DLD1 (cell line): ENCODE results near the gene NOC4L.
"Not testable (repeated sequence)": the region's sequence is repeated elsewhere in the genome, so short reads cannot be mapped to it uniquely, and the experiment has no call there.

Experiments
- in situ Hi-C: cut with HindIII; loops from 2 replicates; pipeline ENCODE4 v1.10.0; 2017; ENCODE audit warnings: low sequenced_read_pairs

Gene NOC4L

GRCh38 chr12:132123970-132124765 lies 20.1 kb upstream of the NOC4L start:
- in situ Hi-C loops = no loop called here

DNA sequence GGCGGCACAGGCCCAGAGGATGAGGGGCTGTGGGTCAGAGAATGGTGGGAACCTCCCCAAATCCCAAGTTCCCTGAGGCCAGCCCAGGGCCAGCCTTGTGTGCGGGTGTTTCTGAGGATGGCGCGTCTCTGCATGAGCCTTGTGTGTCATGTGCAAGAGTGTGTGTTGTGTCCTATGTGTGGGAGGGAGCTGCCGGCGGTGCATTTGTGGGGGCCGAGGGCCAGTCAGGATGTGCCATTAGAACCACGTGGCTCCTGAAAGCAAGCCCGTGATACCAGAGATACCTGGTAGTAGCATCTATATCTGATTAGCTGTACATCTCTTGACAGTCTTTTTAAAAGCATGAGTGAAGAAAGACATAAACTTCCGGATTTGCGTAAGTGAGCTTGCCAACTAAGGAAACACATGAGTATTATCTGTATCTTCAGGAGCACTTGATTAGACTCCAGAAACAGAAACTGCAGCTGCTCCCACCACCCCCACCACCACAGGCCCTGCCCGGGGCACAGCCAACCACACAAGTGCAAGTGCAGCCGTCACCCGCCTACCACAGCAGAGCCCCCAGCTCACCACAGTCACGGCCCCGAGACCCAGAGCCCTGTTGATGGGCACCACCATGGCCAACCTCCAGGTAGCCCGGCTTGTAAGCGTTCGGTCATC lies 19.4 kb upstream of the NOC4L start:
- in situ Hi-C loops = no loop called here

GRCh38 chr12:132125736-132126135 lies 18.5 kb upstream of the NOC4L start:
- in situ Hi-C loops = no loop called here

DNA sequence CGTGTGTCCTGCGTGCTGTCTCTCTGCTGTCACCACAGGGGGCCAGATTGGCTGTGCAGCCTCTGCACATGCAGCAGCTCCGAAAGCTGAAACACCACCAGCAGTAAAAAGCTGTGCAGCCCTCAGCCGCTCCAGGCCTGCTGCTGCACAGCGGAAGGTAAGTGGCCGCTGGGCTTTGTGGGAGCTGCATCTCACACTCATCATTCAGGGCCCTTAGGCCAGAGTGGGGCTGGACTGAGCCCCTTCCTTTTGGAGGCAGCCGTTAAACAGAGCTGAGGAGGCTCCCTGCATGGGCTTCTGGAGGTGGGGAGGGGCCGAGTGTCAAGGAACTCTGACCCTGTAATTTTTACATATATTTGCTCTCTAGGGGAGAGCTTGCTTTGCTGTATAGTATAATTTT lies 17.2 kb upstream of the NOC4L start:
- in situ Hi-C loops = no loop called here

GRCh38 chr12:132129007-132129406 lies 15.2 kb upstream of the NOC4L start:
- in situ Hi-C loops = no loop called here

- in situ Hi-C loops = no loop called here
Observed at GRCh38 chr12:132130690-132131089, 13.6 kb upstream of the NOC4L start.

GRCh38 chr12:132131229-132131628 lies 13.0 kb upstream of the NOC4L start:
- in situ Hi-C loops = no loop called here

- in situ Hi-C loops = no loop called here
Observed at GRCh38 chr12:132131952-132132351, 12.3 kb upstream of the NOC4L start.

DNA sequence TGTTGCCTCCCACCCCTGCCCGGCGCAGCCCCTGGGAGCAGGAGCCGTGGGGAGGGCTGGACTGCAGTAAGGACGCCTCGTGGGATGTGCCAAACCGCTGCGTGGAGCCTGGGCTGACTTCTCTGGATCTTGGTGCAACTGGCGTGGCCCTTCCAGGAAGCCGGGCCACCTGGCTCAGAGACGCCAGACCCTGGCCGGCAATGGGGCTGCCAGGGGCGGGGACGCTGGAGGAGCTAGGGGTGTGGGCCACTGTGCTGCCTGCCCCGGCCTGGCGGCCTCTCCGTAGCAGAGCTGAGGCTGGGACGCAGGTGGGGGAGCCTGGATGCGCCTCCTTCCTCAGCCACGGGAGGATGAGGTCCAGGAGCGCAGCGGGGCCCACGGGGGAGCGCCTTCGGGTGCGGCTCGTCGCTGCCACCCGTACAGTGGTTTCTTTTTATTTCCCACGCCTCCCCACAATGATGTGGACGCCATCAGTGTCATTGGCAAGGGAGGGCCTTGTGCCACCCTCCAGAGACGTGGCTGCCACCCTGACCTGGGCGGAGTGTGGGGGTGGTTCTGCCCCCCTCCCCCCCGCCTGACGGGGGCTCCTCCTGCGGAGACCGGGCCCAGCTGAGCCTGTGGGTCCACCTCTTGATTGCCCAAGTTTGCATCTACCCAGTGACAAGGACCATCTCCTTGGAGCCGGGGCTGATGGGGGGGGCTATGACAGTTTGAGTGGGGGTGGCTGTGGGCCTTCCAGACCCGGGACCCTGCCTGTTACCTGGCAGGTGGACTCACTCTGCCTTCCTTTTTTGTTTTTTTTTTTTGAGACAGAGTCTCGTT lies 11.4 kb upstream of the NOC4L start:
- in situ Hi-C loops = no loop called here

- in situ Hi-C loops = no loop called here
Observed at GRCh38 chr12:132133952-132134652, 10.2 kb upstream of the NOC4L start.

- in situ Hi-C loops = not testable (repeated sequence)
Observed at GRCh38 chr12:132134653-132135183, 9.5 kb upstream of the NOC4L start.

DNA sequence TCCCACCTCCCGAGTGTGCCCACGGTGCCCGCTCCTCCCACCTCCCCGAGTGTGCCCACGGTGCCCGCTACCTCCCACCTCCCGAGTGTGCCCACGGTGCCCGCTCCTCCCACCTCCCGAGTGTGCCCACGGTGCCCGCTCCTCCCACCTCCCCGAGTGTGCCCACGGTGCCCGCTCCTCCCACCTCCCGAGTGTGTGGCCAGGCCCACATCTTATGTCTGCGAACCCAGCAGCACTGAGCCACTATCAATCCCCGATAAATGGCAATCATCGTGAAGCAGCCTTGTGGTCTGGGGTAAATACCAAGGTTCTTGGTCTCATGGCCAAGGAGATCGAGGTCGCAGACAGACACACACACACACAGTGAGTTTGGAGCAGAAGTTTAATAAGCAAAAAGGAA lies 8.0 kb upstream of the NOC4L start:
- in situ Hi-C loops = not testable (repeated sequence)

DNA sequence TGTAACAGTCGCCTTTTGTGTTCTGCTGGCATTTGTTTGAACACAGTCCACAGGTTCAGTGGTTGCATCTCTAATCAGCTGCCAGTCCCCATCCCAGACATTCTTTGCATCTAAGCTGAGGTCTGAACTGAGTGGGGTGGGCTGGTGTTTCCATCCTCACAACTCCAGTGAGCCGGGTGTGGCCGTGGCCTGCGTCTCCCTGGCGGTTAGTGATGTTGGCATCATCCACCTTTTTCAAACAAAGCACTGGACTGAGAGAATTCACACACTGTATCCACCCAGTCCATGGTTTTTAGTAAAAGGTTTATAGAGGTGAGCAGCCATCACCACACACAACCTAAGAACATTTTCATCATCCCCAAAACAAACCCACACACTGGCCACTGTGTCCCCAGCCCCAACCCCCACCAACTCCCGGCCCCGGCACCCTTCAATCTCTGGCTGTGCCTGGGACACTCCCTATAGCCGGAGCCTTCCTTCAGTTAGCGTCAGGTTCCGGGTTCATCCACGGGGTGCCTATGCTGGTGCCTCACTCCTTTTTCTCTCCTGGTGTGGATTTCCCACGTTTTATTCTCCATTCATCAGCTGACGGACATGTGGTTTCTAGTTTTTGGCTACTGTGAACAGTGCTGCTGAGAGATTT lies 6.7 kb upstream of the NOC4L start:
- in situ Hi-C loops = no loop called here

GRCh38 chr12:132138941-132139871 lies 5.1 kb upstream of the NOC4L start:
- in situ Hi-C loops = no loop called here

DNA sequence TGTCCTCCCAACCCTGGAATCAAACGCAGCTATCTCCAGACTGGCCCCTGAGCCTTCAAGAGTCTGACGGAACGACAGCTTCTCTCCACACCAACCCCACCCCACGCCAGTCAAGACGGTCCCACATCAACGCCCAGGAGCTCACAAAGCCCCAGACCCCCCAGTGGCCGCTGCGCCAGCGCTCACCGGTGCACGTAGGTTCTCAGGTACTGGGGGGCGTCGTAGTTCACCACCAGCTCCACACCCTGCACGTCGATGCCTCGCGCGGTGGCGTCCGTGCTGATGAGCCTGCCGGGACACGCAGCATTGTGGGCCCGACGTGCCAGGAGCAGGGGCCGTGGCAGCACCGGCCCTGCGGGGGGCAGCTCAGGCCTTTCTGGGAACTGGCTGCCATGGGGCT lies 4.3 kb upstream of the NOC4L start:
- in situ Hi-C loops = no loop called here

DNA sequence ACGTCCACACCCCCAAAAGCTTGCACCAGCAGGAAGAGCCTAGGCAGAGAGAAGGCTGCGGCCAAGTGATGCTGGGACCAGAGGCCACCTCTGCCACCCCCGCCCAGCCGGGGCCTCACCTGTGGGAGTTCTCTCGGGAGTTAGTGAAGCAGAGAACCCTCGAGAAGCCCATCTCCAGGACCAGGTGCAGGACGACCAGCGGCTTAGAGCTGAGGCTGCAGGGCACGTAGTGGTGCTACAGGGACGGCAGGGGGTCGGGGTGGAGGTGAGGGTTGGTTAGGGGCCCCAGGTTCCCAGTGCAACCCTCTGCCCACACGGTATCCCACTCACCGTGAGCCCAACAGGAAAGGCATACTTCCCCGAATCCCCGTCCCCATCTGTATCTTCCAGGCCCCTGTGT lies 3.8 kb upstream of the NOC4L start:
- in situ Hi-C loops = no loop called here

DNA sequence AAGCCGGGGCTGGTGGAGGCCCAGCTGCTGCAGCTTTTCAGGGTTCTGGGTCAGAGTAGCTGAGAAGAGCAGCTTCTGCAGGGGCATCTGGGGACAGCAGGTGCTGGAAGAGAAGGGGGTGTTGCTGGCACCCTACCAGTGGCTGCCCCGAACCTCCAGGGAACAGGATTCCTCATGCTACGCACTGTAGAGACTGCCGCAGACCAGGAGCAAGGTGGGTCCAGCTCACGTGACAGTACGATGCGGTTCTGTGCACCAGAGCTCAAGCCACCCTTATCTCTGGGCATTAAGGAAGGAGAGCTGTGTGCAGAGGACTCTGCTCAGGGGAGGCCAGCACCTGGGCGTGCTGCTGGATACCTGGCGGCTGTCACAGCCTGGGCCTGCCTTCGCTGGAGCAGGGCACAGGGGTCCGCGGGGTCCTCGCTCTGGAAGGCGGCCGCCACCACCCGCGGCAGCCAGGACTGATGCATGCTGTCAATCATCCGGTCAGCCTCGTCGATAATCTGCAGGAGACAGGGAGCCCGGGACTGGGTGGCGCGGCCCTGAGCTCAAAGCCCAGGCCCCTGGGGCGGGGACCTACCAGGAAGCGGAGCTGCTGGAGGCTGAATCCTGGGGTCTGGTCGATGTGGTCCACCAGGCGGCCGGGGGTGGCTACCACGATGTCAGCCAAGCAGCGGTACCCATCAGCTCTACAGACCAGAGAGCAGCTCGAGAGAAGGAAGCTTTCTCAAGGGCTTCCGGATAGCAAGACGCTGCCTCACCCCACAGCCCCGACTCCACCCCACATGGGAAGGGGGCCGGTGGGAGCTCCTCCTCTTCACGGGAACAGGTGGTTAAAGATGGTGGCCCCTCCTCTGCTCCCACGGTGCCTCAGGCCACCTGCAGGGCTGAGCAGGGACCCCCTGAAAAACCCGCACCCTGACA lies 3.1 kb upstream of the NOC4L start:
- in situ Hi-C loops = no loop called here

DNA sequence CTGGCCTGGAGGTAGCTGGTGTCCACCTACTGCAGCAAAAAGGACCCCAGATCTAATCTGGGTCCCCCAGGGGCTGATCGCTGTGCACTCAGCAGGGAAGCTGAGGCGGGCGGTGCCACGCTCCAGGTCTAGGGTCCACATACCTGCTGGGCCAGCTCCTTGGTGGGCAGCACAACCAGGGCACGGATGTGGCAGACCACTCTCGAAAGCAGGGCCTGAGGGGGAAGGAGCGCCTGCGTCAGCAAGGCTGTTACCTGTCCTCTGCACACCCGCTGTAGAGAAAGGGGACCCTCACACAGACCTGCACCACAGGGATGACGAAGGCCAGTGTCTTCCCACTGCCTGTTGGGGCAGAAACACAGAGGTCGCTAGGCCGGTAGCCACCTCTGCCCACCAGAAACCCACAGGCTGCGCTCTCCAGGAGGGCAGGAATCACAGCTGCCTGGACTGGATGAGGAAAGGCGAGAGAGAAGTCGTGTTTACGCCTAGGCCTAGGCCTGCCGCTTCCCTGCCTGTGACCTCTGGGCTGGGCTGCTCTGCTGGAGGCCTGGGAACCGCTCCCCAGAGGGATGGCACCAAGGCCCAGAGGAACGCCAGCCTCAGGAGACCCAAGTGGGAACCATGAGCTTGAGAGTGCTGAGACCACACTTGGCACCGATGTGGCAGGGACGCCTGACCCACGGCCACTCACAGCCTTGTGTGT lies 2.1 kb upstream of the NOC4L start:
- in situ Hi-C loops = no loop called here
